ENCODE results near the gene ARAF. TPM values are rescaled to one million over a fixed set of nuclear protein-coding genes. Genes with fewer than 3 reads are reported as not detected.
"Not testable (repeated sequence)": the region's sequence is repeated elsewhere in the genome, so short reads cannot be mapped to it uniquely, and the experiment has no call there.

The ARAF gene
- total RNA-seq (2022) (65.4 and 68.5 TPM in 2 replicates), Bru-seq, nascent RNA (percentile 73 among the genes with signal in this experiment), BruChase-seq, experiment 1, labeled RNA remaining after a 2-hour chase (percentile 72 among the genes with signal in this experiment), BruChase-seq, experiment 2, labeled RNA remaining after a 6-hour chase (percentile 86 among the genes with signal in this experiment)
- long read RNA-seq, transcript ARAF-203 (16 exons, 2,458 nt): major isoform, 80 of 101 reads
- long read RNA-seq, partial matches to known transcripts: 13 of 101 reads
- long read RNA-seq, other reads (novel, unspliced or antisense): 5 of 101 reads

DNA sequence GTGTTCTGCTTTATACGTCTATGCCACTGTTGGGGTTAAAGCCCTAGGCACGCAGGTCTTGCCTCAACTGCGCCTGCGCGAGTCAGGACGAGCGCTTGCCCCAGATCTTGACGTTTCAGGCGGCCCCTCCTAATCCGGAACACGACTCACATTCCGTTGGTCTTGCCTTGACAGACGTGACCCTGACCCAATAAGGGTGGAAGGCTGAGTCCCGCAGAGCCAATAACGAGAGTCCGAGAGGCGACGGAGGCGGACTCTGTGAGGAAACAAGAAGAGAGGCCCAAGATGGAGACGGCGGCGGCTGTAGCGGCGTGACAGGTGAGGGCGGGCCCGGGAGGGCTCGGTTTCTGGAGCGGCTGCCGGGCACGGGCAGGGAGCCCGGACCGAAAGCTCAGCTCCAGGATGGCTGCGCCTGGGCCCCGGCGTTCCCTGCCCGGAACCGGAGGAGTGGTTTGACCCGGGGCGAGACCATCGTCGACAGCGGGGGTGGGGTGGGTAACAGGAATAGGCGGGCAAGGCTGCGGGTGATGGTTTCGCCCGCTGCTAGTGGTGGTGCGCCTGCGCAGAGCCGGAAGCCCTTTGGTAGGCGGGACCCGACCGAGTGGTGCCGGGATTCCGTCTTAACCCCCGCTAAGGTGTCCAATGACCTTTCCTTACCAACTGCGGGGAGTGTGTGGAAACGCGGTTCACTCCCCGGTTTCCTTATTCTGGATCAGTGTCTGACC lies at the start of gene ARAF:
Gene ARAF, plus strand, starts transcription at position 272 of the 725 bp plus-strand sequence. CDS start 1,763 bp downstream, outside the sequence.
- intact Hi-C loops (cut with micrococcal nuclease; ENCODE audit: unreplicated experiment): loop anchor here (1.0 to 2.0 kb wide), 3 partner anchors 20 to 90 kb away; partner anchors contain the start of genes CFP and ELK1
- H3K4me1 Mint-ChIP-seq (ENCODE audit: low read depth, unreplicated experiment): peaks cover 7% of the 10 kb centered on the region
- TF ChIP-seq, protein P1, sequence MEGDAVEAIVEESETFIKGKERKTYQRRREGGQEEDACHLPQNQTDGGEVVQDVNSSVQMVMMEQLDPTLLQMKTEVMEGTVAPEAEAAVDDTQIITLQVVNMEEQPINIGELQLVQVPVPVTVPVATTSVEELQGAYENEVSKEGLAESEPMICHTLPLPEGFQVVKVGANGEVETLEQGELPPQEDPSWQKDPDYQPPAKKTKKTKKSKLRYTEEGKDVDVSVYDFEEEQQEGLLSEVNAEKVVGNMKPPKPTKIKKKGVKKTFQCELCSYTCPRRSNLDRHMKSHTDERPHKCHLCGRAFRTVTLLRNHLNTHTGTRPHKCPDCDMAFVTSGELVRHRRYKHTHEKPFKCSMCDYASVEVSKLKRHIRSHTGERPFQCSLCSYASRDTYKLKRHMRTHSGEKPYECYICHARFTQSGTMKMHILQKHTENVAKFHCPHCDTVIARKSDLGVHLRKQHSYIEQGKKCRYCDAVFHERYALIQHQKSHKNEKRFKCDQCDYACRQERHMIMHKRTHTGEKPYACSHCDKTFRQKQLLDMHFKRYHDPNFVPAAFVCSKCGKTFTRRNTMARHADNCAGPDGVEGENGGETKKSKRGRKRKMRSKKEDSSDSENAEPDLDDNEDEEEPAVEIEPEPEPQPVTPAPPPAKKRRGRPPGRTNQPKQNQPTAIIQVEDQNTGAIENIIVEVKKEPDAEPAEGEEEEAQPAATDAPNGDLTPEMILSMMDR (IDR thresholded peaks at IDR 0.05; ENCODE audit: insufficient read depth in 1 of 2, low read depth in 1 of 2, low read length in 1 of 2, severe bottlenecking in 1 of 2, unreplicated experiment in 1 of 2): no peak
- no peaks in the 10 kb centered on the region for H3K27me3 Mint-ChIP-seq (ENCODE audit: insufficient read depth, unreplicated experiment)
- ChIA-PET CTCF (no interaction called here), POLR2A (no interaction called here)
- BruUV-seq (replicated peaks): no TSS peak
- no peaks in the 10 kb centered on the region for H3K27me3 ChIP-seq (replicated peaks; ENCODE audit: control insufficient read depth, insufficient read depth, low read length)
- no peaks in the 10 kb centered on the region for H3K9me3 ChIP-seq
- peak within 1 kb of the TSS; percentile 64 for H3K4me3 ChIP-seq (ENCODE audit: low read depth, low read length)
- no peaks in the 10 kb centered on the region for H3K4me1 ChIP-seq
- H3K36me3 Mint-ChIP-seq (ENCODE audit: insufficient read depth, unreplicated experiment): peaks cover 15% of the 10 kb centered on the region
- no peaks in the 10 kb centered on the region for H3K9me3 Mint-ChIP-seq (ENCODE audit: unreplicated experiment)
- H3K36me3 ChIP-seq (ENCODE audit: control insufficient read depth, insufficient read depth, low read length): no peaks in the 10 kb centered on the region
- H3K4me3 Mint-ChIP-seq (ENCODE audit: unreplicated experiment): peak within 1 kb of the TSS; percentile 98
- H3K27ac Mint-ChIP-seq (ENCODE audit: unreplicated experiment): peak within 1 kb of the TSS; percentile 99
- DNase-seq: peak; percentile 97 to 99

DNA sequence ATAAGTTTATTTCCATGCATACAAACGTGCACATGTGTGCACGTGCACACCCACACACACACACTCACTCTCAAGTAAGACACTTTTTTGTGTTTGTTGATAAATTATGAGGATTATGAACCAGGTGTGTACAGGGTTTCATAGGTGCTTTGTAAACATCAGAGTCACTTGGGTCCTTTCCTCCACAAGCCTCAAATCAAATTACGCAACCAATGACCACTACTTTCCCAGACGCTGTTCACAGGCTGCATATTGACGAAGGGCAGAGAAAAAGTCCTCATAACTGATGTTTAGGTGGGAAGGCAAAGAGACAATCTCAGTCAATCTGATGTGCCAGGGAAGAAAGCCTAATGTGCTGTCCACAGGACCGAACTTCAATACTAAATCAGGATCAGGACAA lies 48.6 kb upstream of the ARAF start:
- H3K4me1 Mint-ChIP-seq (ENCODE audit: low read depth, unreplicated experiment); H3K4me3 ChIP-seq (ENCODE audit: low read depth, low read length); POLR2A ChIA-PET; H3K27me3 Mint-ChIP-seq (ENCODE audit: insufficient read depth, unreplicated experiment); H3K4me1 ChIP-seq; H3K9me3 ChIP-seq; BruUV-seq (replicated peaks); H3K27me3 ChIP-seq (replicated peaks; ENCODE audit: control insufficient read depth, insufficient read depth, low read length); DNase-seq; H3K27ac Mint-ChIP-seq (ENCODE audit: unreplicated experiment); H3K36me3 Mint-ChIP-seq (ENCODE audit: insufficient read depth, unreplicated experiment); intact Hi-C loops (cut with micrococcal nuclease; ENCODE audit: unreplicated experiment); H3K4me3 Mint-ChIP-seq (ENCODE audit: unreplicated experiment); H3K9me3 Mint-ChIP-seq (ENCODE audit: unreplicated experiment); CTCF ChIA-PET; H3K36me3 ChIP-seq (ENCODE audit: control insufficient read depth, insufficient read depth, low read length): not testable (repeated sequence)

GRCh38 chrX:47513034-47513965 lies 47.7 kb upstream of the ARAF start:
- H3K4me3 Mint-ChIP-seq (ENCODE audit: unreplicated experiment); intact Hi-C loops (cut with micrococcal nuclease; ENCODE audit: unreplicated experiment); H3K27me3 Mint-ChIP-seq (ENCODE audit: insufficient read depth, unreplicated experiment); DNase-seq; H3K27ac Mint-ChIP-seq (ENCODE audit: unreplicated experiment); H3K27me3 ChIP-seq (replicated peaks; ENCODE audit: control insufficient read depth, insufficient read depth, low read length); H3K4me1 ChIP-seq; H3K36me3 ChIP-seq (ENCODE audit: control insufficient read depth, insufficient read depth, low read length); H3K4me1 Mint-ChIP-seq (ENCODE audit: low read depth, unreplicated experiment); BruUV-seq (replicated peaks); H3K9me3 Mint-ChIP-seq (ENCODE audit: unreplicated experiment); H3K9me3 ChIP-seq; H3K4me3 ChIP-seq (ENCODE audit: low read depth, low read length); H3K36me3 Mint-ChIP-seq (ENCODE audit: insufficient read depth, unreplicated experiment); CTCF ChIA-PET: not testable (repeated sequence)
- POLR2A ChIA-PET: interaction anchor here (0.6 to 0.7 kb wide), 2 partner anchors 12 to 42 kb away, joined by 5 to 9 read pairs; no protein-coding TSS in a partner anchor
